Duodenal mucosa (tissue), 2 donors: Measurements from ENCODE around the gene FAM156A.
"Not testable (repeated sequence)": the region's sequence is repeated elsewhere in the genome, so short reads cannot be mapped to it uniquely, and the experiment has no call there.

Experiments
- H3K27ac ChIP-seq: one replicate; pipeline ENCODE4 v1.7.0; 2013; ENCODE audit warnings: low read depth, low read length
- H3K27me3 ChIP-seq, 2 donors: one replicate each; pipeline ENCODE4 v1.7.0; 2013; ENCODE audit warnings: low read length in 2 of 2, control low read depth in 1 of 2; ENCODE audit not compliant: insufficient read depth in 2 of 2, control insufficient read depth in 1 of 2
- H3K36me3 ChIP-seq, 2 donors: one replicate each; pipeline ENCODE4 v1.7.0; 2013; ENCODE audit warnings: low read length in 2 of 2, control low read depth in 1 of 2; ENCODE audit not compliant: insufficient read depth in 2 of 2, control insufficient read depth in 1 of 2
- H3K4me1 ChIP-seq, 2 donors: one replicate each; pipeline ENCODE4 v1.7.0; 2013; ENCODE audit warnings: low read length in 2 of 2, control low read depth in 1 of 2; ENCODE audit not compliant: insufficient read depth in 2 of 2, control insufficient read depth in 1 of 2
- H3K4me3 ChIP-seq, 2 donors: one replicate each; pipeline ENCODE4 v1.7.0; 2013; ENCODE audit warnings: low read length in 2 of 2, low read depth in 1 of 2
- H3K9ac ChIP-seq, 2 donors: one replicate each; pipeline ENCODE4 v1.7.0; 2013; ENCODE audit warnings: low read length in 2 of 2, low read depth in 1 of 2
- H3K9me3 ChIP-seq, 2 donors: one replicate each; pipeline ENCODE4 v1.7.0; 2013; ENCODE audit warnings: low read length in 2 of 2, control low read depth in 1 of 2; ENCODE audit not compliant: control insufficient read depth in 1 of 2

Gene FAM156A

GRCh38 chrX:52934704-52935469, 23.4 kb downstream of the FAM156A start:
- H3K27ac ChIP-seq: peak overlapping the region; percentile 95
- peak overlapping the region; percentile 80 to 84 for H3K4me3 ChIP-seq
- H3K27me3 ChIP-seq: no peaks in the 10 kb centered on the region
- no peaks in the 10 kb centered on the region for H3K4me1 ChIP-seq
- no peaks in the 10 kb centered on the region for H3K9me3 ChIP-seq
- peak overlapping the region; percentile 84 to 94 for H3K9ac ChIP-seq
- H3K36me3 ChIP-seq: no peaks in the 10 kb centered on the region

- Histone ChIP-seq H3K27ac (peak overlapping the region; percentile 95), H3K4me1 (no peaks in the 10 kb centered on the region), H3K36me3 (no peaks in the 10 kb centered on the region), H3K27me3 (no peaks in the 10 kb centered on the region), H3K9ac (peak overlapping the region; percentile 70 to 84), H3K4me3 (peak overlapping the region; percentile 80 to 84), H3K9me3 (no peaks in the 10 kb centered on the region)
Measured at GRCh38 chrX:52933976-52934703, 24.2 kb downstream of the FAM156A start.

- Histone ChIP-seq H3K27ac (no peak overlapping the region), H3K4me1 (no peaks in the 10 kb centered on the region), H3K4me3 (no peak overlapping the region), H3K27me3 (no peaks in the 10 kb centered on the region), H3K9ac (no peak overlapping the region), H3K9me3 (no peaks in the 10 kb centered on the region), H3K36me3 (no peaks in the 10 kb centered on the region)
Measured at GRCh38 chrX:52933213-52933612, 25.1 kb downstream of the FAM156A start.

- H3K27me3 ChIP-seq, H3K4me3 ChIP-seq: not testable (repeated sequence)
Measured at GRCh38 chrX:52930214-52930613, 28.1 kb downstream of the FAM156A start.

GRCh38 chrX:52923781-52924241, 34.5 kb downstream of the FAM156A start:
- Histone ChIP-seq H3K4me3 (no peak overlapping the region), H3K27me3 (no peaks in the 10 kb centered on the region), H3K9me3 (no peaks in the 10 kb centered on the region), H3K9ac (no peak overlapping the region), H3K27ac (no peak overlapping the region), H3K36me3 (no peaks in the 10 kb centered on the region), H3K4me1 (no peaks in the 10 kb centered on the region)

More at GRCh38 chrX:52930214-52930613, 28.1 kb downstream of the FAM156A start:
- not testable (repeated sequence) for H3K36me3 ChIP-seq, H3K9me3 ChIP-seq, H3K9ac ChIP-seq, H3K4me1 ChIP-seq, H3K27ac ChIP-seq

GRCh38 chrX:52914704-52915103, 43.6 kb downstream of the FAM156A start:
- H3K27ac ChIP-seq: not testable (repeated sequence)

GRCh38 chrX:52913681-52914080, 44.6 kb downstream of the FAM156A start:
- H3K9me3 ChIP-seq, H3K36me3 ChIP-seq, H3K27me3 ChIP-seq, H3K4me1 ChIP-seq, H3K9ac ChIP-seq, H3K27ac ChIP-seq, H3K4me3 ChIP-seq: not testable (repeated sequence)

More at GRCh38 chrX:52914704-52915103, 43.6 kb downstream of the FAM156A start:
- not testable (repeated sequence) for H3K9ac ChIP-seq, H3K27me3 ChIP-seq, H3K36me3 ChIP-seq, H3K9me3 ChIP-seq, H3K4me1 ChIP-seq, H3K4me3 ChIP-seq

GRCh38 chrX:52909313-52909969, 48.9 kb downstream of the FAM156A start:
- not testable (repeated sequence) for H3K4me1 ChIP-seq, H3K4me3 ChIP-seq, H3K27ac ChIP-seq, H3K27me3 ChIP-seq, H3K36me3 ChIP-seq, H3K9me3 ChIP-seq, H3K9ac ChIP-seq

GRCh38 chrX:52907900-52908299, 50.4 kb downstream of the FAM156A start:
- not testable (repeated sequence) for H3K27me3 ChIP-seq, H3K4me1 ChIP-seq, H3K27ac ChIP-seq, H3K9me3 ChIP-seq, H3K4me3 ChIP-seq, H3K9ac ChIP-seq, H3K36me3 ChIP-seq

- H3K4me3 ChIP-seq, H3K9me3 ChIP-seq, H3K4me1 ChIP-seq, H3K36me3 ChIP-seq, H3K27ac ChIP-seq, H3K27me3 ChIP-seq, H3K9ac ChIP-seq: not testable (repeated sequence)
Measured at GRCh38 chrX:52907137-52907536, 51.2 kb downstream of the FAM156A start.
